Measurements from ENCODE around the gene DICER1.

DNA sequence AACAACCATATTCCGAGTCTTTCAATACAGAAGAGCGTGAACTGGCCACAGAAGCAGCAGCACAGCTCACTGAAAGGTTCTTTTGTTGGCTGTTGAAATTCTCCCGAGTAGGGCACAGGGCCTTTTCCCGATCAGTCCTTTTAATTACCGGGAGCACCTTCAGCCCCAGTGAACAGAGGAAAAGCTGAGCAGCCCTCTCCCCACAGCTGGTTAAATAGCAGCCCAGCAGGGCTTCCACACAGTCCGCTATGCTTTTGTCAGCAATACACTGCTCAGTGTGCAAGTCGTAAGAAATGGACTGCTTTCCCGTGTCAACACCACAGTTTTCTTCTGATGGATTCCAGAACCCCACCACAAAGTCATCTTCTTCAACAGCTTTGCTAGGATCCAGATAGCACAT is 61.3 kb downstream of the DICER1 start:
- no peak for TF ChIP-seq FOXA1 (IDR thresholded peaks at IDR 0.05)
- no peak for TF ChIP-seq BHLHE40 (IDR thresholded peaks at IDR 0.05; ENCODE audit: borderline replicate concordance)
- no peak for TF ChIP-seq SUZ12 (IDR thresholded peaks at IDR 0.05)
- TF ChIP-seq SP1 (IDR thresholded peaks at IDR 0.05) = no peak
- TF ChIP-seq FOXM1 (IDR thresholded peaks at IDR 0.05; ENCODE audit: borderline replicate concordance) = no peak
- no peak for TF ChIP-seq ELF4 (IDR thresholded peaks at IDR 0.05)
- no peak for TF ChIP-seq TARDBP (IDR thresholded peaks at IDR 0.05)
- TF ChIP-seq FOXK2 (IDR thresholded peaks at IDR 0.05) = no peak
- TF ChIP-seq, protein P1, sequence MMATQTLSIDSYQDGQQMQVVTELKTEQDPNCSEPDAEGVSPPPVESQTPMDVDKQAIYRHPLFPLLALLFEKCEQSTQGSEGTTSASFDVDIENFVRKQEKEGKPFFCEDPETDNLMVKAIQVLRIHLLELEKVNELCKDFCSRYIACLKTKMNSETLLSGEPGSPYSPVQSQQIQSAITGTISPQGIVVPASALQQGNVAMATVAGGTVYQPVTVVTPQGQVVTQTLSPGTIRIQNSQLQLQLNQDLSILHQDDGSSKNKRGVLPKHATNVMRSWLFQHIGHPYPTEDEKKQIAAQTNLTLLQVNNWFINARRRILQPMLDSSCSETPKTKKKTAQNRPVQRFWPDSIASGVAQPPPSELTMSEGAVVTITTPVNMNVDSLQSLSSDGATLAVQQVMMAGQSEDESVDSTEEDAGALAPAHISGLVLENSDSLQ (IDR thresholded peaks at IDR 0.05) = no peak
- no peak for TF ChIP-seq NFRKB (IDR thresholded peaks at IDR 0.05)
- TF ChIP-seq LEF1 (IDR thresholded peaks at IDR 0.05; ENCODE audit: borderline replicate concordance) = no peak
- no peak for TF ChIP-seq ARNT (IDR thresholded peaks at IDR 0.05)

Measured in HEK293T (cell line).